ENCODE measurements around the gene PTPA. TPM values are rescaled to one million over a fixed set of nuclear protein-coding genes. Genes with fewer than 3 reads are reported as not detected.
"Not testable (repeated sequence)": the region's sequence is repeated elsewhere in the genome, so short reads cannot be mapped to it uniquely, and the experiment has no call there.

PTPA gene
- total RNA-seq, 3 donors from 2014 or later: 95.3 to 109 (median 109) TPM

DNA sequence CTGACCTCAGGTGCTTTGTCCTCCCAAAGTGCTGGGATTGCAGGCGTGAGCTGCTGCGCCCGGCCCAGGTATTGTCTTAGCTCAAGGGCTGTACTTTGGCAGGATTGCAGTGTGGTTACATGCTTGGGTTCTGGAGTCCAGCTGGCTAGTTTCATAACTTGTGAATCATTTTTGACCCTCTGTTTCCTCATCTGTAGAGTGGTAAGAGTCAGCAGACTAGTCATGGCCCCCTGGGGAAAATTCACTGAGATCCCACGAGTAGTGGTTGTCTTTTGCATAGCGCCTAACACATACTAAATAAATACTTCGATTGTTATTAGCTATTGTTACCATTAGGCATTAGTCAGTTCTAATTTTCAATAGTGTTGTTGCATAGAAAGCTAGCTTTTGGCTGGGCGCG, 14.3 kb downstream of the PTPA start:
- TF ChIP-seq, protein P1, sequence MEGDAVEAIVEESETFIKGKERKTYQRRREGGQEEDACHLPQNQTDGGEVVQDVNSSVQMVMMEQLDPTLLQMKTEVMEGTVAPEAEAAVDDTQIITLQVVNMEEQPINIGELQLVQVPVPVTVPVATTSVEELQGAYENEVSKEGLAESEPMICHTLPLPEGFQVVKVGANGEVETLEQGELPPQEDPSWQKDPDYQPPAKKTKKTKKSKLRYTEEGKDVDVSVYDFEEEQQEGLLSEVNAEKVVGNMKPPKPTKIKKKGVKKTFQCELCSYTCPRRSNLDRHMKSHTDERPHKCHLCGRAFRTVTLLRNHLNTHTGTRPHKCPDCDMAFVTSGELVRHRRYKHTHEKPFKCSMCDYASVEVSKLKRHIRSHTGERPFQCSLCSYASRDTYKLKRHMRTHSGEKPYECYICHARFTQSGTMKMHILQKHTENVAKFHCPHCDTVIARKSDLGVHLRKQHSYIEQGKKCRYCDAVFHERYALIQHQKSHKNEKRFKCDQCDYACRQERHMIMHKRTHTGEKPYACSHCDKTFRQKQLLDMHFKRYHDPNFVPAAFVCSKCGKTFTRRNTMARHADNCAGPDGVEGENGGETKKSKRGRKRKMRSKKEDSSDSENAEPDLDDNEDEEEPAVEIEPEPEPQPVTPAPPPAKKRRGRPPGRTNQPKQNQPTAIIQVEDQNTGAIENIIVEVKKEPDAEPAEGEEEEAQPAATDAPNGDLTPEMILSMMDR (IDR thresholded peaks at IDR 0.05): no peak
- intact Hi-C loops (cut with DNase I, micrococcal nuclease): no loop called here

DNA sequence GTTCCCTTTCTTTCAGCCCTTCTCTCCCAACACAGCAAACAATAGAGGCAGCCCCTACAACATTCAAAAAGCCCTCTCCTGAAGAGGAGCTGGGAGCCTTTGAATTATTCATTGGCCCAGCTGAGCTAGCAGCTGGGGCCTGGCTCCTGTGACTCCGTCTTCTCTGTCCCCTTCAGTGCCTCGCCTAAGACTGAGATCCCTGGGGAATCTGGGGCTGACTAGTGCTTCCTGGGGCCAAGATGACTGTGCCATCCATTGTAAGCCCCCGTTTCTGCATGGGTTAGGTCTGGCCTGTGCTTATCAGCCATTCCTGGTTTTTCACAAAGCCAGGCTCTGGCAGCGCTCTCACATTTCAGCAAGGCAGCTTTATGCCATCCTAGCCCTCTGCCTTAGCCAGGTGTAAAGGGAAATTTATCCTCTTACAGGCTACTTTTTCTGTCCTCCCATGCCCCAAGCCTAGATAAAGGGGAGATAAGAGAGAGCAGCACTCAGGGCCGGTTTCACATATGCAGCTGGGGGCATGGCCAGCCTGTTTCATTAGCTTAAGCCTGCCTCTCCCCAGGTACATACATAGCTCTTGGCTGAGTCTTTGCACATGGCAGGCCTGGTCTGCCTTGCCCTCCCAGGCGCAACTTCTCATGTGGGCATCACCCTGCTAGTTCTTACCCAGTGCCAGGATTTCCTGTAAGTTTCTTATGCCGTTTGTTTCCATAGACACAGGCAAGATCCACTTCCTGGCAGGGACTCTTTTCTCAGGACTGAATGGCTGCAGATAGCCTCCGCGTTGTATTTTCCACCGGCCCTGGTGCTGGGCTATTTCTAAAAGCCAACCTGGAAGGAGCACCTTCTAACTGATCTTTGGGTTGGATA, 15.8 kb downstream of the PTPA start:
- no peak for ATAC-seq

More for the DNA sequence above, 14.3 kb downstream of the PTPA start:
- Histone ChIP-seq H3K4me3 (no peak overlapping the region), H3K9me3 (no peaks in the 10 kb centered on the region), H3K4me1 (ENCODE audit: low read depth) (no peaks in the 10 kb centered on the region), H3K36me3 (ENCODE audit: low read depth) (peaks cover 4% of the 10 kb centered on the region)
- DNase-seq (no peak), ATAC-seq (peak; percentile 35)

DNA sequence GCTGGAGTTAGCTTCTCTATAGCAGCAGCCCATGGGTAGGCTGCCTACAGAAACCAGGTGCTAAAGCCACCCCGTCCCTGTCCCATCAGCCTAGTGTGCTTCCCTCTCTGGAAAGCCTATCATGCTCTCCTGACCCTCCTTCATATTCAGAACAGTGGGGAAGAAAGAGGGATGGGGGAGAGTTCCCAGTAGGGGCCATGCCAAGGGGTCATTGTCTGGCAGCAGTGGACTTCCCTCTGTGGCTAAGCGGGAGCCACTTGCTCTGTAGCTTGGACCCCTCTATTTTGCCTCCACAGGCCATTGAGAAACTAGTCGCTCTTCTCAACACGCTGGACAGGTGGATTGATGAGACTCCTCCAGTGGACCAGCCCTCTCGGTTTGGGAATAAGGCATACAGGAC, 17.5 kb downstream of the PTPA start:
- TF ChIP-seq, protein P1 (IDR thresholded peaks at IDR 0.05): no peak
- ATAC-seq (no peak), DNase-seq (no peak)
- no peak overlapping the region for H3K4me3 ChIP-seq
- H3K4me1 ChIP-seq (ENCODE audit: low read depth): peaks cover 3% of the 10 kb centered on the region
- H3K36me3 ChIP-seq (ENCODE audit: low read depth): peaks cover under 1% of the 10 kb centered on the region
- no peaks in the 10 kb centered on the region for H3K9me3 ChIP-seq
- intact Hi-C loops (cut with DNase I, micrococcal nuclease): no loop called here

More for the DNA sequence above, 15.8 kb downstream of the PTPA start:
- no peaks in the 10 kb centered on the region for H3K9me3 ChIP-seq
- H3K4me1 ChIP-seq (ENCODE audit: low read depth): peaks cover 3% of the 10 kb centered on the region
- intact Hi-C loops (cut with DNase I, micrococcal nuclease): no loop called here
- no peak for DNase-seq
- H3K36me3 ChIP-seq (ENCODE audit: low read depth): peaks cover 4% of the 10 kb centered on the region
- no peak overlapping the region for H3K4me3 ChIP-seq
- TF ChIP-seq, protein P1 (IDR thresholded peaks at IDR 0.05): no peak

DNA sequence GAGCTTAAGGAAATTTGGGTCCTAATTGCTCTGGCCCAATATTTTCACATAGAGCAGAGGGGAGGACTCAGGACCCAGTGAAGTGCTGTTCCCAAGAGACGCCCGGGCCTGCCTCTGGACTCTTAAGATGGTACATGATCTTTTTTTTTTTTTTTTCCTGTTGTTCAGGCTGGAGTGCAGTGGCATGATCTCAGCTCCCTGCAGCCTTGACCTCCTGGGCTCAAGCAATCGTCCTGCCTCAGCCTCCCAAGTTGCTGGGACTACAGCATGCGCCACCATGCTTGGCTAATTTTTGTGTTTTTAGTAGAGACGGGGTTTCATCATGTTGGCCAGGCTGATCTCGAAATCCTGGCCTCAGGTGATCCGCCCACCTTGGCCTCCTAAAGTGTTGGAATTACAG, 19.1 kb downstream of the PTPA start:
- not testable (repeated sequence) for H3K4me3 ChIP-seq; H3K4me1 ChIP-seq (ENCODE audit: low read depth); DNase-seq; H3K36me3 ChIP-seq (ENCODE audit: low read depth); ATAC-seq; H3K9me3 ChIP-seq
- intact Hi-C loops (cut with DNase I, micrococcal nuclease): loop anchor here (5.0 to 10.0 kb wide), 3 partner anchors 125 to 645 kb away; no protein-coding TSS in a partner anchor

DNA sequence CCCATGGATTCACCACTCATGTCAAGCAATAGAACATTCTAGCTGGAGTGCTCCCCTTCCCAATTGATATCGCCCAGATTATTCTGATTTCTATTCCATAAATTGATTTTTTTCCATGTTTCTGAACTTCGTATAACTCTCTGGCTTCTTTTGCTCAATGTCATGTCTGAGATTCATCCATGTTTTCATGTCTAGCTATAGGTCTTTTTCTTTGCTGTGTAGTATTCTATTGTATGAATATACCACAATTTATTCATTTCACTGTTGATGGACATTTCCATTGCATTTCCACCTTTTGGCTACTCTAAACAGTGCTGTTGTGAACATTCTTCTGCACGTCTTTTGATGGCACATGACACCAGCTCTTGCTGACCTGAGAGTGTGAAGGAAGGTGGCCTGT, 19.6 kb downstream of the PTPA start:
- no peak overlapping the region for H3K4me3 ChIP-seq
- peaks cover 3% of the 10 kb centered on the region for H3K4me1 ChIP-seq (ENCODE audit: low read depth)
- TF ChIP-seq, protein P1 (IDR thresholded peaks at IDR 0.05): no peak
- intact Hi-C loops (cut with DNase I, micrococcal nuclease): loop anchor here (5.0 to 10.0 kb wide), 3 partner anchors 124 to 644 kb away; no protein-coding TSS in a partner anchor
- H3K9me3 ChIP-seq: no peaks in the 10 kb centered on the region
- ATAC-seq (no peak), DNase-seq (no peak)
- no peaks in the 10 kb centered on the region for H3K36me3 ChIP-seq (ENCODE audit: low read depth)

Measured in mucosa of descending colon (tissue), 3 donors.